ENCODE measurements around the gene TSPAN31.
"Not testable (repeated sequence)": the region's sequence is repeated elsewhere in the genome, so short reads cannot be mapped to it uniquely, and the experiment has no call there.

Gene TSPAN31
- total RNA-seq, result 13.1 reads per million, percentile 37 among the genes with 10 or more reads in this experiment

DNA sequence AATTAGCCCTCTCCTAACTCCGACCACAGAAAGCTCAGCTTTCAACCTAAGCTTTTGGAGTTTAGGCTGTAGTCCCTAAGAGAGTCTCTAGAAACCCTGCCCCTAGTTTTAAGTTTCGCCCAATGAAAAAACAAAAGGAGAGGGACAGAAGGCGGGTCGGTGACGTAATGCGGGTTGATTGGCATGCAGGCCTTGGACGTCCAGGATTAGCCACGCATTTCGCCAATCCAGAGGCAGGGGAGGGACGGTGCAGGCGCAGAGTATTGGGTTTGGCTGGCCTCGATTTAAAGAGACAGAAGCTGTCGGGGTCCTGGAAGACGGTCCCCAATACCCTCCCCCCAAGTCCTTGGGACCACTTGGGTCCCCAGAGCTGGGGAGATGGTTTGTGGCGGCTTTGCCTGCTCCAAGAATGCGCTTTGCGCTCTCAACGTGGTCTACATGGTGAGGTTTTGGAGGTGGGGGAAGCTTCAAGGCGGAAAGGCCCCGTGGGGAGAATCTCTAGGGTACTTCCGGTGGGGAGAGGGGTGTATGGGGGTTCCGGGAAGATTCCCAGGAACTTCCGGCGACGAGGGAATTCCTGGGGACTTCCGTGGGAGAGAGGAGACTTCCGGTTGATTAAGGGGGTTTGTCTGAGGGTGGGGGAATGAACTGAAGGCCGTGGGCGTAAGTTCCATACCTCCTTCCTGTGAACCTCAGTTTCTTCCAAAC lies at the start of gene TSPAN31:
Gene TSPAN31 (plus strand): TSS at position 263 of the 708 bp plus-strand sequence. CDS start 116 bp downstream, at position 379.
- peak; percentile 94 for DNase-seq

- DNase-seq, result no peak
Measured at GRCh38 chr12:57695770-57696432, 48.9 kb upstream of the TSPAN31 start.

- DNase-seq, result no peak
Measured at GRCh38 chr12:57697076-57697475, 47.8 kb upstream of the TSPAN31 start.

DNA sequence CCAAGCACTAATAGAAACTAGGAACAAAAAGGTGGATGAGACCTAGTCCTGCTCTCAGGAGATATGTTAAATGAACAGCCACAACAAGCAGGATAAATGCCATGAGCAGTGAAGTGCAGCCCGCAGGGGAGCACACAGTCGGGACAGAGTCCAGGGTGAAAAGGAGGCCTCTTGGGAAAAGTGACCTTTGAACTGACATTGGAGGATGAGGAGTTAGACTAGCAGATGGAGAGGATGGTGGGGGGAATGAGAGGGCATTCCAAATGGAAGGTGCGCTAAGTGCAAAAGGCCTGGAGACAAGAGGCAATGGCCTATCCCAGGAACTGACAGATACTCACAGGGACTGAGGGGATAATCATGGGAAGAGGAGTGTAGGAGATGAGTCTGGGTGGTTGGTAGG lies 46.4 kb upstream of the TSPAN31 start:
- DNase-seq, result no peak

- DNase-seq, result no peak
Measured at GRCh38 chr12:57700317-57700716, 44.5 kb upstream of the TSPAN31 start.

GRCh38 chr12:57707250-57707649 lies 37.6 kb upstream of the TSPAN31 start:
- DNase-seq, result no peak

DNA sequence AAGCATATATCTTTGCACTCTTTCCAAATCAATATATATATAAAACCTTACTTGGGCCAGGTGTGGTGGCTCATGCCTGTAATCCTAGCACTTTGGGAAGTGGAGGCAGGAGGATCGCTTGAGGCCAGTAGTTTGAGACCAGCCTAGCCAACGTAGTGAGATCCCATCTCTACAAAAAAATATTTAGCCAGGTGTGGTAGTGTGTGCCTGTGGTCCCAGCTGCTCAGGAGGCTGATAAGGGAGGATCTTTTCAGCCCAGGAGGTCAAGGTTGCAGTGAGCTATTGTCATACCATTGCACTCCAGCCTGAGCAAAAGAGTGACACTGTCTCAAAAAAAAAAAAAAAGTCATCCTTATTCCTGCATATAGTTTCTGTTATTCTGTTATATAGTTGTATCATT lies 36.5 kb upstream of the TSPAN31 start:
- DNase-seq, result no peak

DNA sequence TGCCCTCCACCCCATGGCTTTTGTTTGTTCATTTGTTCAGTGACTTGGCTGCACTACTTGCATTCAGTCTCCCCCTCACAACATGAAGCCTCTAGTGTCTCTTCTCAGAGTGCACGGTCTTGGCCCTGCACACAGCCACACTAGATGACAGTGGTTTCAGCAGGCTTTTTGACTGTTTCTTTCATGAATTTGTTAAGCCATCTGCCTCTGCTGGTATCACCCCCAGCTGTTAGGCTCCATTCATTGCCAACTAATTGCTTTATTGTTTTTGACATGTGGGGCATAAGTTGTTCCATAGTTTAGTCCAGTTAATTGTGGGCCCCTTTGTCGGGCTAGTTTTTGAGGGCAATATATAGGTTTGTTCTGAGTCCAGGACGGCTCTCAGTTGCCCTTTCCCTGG lies 32.1 kb upstream of the TSPAN31 start:
- DNase-seq, result no peak

GRCh38 chr12:57713209-57713608 lies 31.6 kb upstream of the TSPAN31 start:
- no peak for DNase-seq

- not testable (repeated sequence) for DNase-seq
Measured at GRCh38 chr12:57715036-57715748, 29.6 kb upstream of the TSPAN31 start.

GRCh38 chr12:57715786-57716185 lies 29.1 kb upstream of the TSPAN31 start:
- no peak for DNase-seq

- no peak for DNase-seq
Measured at GRCh38 chr12:57716305-57716704, 28.5 kb upstream of the TSPAN31 start.

DNA sequence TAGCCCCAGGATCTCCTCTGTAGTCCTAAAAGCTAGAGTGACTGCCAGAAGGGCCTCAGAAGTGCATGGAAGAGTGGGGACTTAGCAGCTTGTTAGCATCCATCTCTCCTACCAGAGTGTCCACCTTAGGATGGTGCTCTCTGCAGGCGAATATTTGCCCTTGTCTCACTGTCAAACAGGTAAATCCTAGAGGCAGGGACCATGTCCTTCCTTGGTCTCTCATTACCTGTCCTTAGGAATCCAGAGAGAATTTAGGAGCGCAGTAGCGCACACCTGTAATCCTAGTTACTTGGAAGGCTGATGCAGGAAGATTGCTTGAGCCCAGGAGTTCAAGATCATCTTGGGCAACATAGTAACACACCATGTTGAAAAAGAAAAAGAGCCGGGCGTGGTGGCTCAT lies 27.7 kb upstream of the TSPAN31 start:
- DNase-seq, result no peak

DNA sequence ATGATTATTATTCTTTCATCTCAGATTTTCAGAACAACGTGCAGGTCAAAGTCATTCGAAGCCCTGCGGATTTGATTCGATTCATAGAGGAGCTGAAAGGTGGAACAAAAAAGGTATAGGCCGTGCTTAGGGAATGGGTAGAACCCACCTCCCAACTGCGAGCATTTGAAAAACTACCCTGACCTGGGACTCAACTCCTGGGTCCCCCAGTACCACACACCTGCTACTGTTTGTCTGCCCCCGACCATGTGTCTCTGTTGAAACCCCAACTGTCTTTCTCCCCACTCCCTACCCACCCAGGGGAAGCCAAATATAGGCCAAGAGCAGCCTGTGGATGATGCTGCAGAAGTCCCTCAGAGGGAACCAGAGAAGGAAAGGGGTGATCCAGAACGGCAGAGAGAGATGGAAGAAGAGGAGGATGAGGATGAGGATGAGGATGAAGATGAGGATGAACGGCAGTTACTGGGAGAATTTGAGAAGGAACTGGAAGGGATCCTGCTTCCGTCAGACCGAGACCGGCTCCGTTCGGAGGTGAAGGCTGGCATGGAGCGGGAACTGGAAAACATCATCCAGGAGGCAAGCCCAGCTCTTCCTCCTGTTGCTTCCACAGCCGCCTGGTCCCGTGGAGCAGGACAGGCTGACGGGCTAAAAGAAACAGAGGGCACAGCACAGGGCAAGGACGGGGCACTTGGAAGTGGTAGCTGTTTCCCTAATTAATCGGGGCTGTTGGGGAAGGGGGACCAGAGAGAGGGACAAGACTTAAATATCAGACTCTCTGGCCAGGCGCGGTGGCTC lies 26.8 kb upstream of the TSPAN31 start:
- DNase-seq, result no peak

DNA sequence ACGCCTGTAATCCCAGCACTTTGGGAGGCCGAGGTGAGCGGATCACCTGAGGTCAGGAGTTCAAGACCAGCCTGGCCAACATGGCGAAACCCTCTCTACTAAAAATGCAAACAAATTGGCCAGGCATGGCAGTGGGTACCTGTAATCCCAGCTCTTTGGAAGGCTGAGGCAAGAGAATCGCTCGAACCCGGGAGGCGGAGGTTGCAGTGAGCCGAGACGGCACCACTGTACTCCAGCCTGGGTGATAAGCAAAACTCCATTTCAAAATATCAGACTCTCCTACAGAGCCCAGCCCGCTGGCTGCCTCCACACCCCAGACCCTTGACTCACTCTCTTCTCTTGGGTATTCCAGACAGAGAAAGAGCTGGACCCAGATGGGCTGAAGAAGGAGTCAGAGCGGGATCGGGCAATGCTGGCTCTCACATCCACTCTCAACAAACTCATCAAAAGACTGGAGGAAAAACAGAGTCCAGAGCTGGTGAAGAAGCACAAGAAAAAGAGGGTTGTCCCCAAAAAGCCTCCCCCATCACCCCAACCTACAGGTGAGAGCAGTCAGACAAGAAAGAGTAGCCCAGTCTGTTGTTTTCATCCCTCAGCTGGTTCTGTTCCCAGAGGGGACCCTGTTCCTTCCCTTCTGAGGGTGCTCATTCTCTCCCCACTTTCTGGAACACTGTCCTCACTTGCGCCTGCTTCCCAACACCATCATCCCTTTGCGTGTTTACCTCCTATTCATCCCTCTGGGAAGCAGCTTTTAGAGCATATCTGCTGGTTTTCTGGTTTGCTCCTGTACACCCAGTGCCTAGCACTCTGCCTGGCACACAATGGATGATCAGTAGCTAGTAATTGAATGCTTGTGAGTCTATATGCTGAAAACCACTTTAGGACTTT lies 26.0 kb upstream of the TSPAN31 start:
- DNase-seq, result no peak

- no peak for DNase-seq
Measured at GRCh38 chr12:57719777-57720605, 24.8 kb upstream of the TSPAN31 start.

GRCh38 chr12:57720606-57721595 lies 23.9 kb upstream of the TSPAN31 start:
- DNase-seq, result no peak

DNA sequence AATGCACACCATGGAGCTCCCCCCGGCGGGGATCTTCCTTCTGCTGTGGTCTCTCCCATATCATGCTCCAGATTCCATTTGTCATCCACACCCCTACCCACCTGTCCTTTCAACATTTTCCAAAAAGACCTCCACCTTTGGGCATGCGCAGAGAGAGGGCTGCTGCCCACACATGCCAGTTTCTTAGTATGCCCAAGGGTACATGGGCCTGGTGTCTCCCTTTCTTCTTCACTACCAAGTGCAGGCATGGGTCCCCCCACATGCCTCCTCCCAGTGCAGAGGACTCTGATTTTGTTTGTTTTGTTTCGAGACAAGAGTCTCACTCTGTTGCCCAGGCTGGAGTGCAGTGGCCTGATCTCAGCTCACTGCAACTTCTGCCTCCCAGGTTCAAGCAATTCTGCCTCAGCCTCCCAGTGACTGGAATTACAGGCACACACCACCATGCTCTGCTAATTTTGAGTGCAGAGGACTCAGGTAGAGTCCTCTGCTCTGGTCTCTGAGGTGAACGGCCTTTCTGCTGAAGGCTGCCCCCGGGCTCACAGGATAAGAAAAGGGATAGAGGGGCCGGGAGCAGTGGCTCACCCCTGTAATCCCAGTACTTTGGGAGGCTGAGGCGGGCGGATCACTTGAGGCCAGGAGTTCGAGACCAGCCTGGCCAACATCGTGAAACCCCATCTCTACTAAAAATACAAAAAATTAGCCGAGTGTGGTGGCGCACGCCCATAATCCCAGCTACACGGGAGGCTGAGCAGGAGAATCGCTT lies 22.8 kb upstream of the TSPAN31 start:
- not testable (repeated sequence) for DNase-seq

Measured in effector CD4-positive, alpha-beta T cell (primary cell).